Measurements from ENCODE around the gene CLEC4G.
A peak's percentile ranks its signal among the peaks of the same experiment; 100 is the strongest.

The CLEC4G gene

GRCh38 chr19:7762719-7763293 is 30.9 kb upstream of the CLEC4G start, which contains the start of gene CLEC4M:
TSS of gene CLEC4M (plus strand) at chr19:7763243. CDS start at chr19:7763267, 24 bp downstream.
- no peak for DNase-seq (ENCODE audit: low read depth in 2 of 2)
- TF ChIP-seq CTCF (IDR thresholded peaks at IDR 0.05; ENCODE audit: low read depth, low read length), result no peak
- no peak within 1 kb of the TSS for H3K4me3 ChIP-seq (replicated peaks in 1 of 2; ENCODE audit: low read depth in 2 of 2, low read length in 2 of 2)

GRCh38 chr19:7759156-7759555 is 27.2 kb upstream of the CLEC4G start:
- no peak for DNase-seq (ENCODE audit: low read depth in 2 of 2)
- TF ChIP-seq CTCF (IDR thresholded peaks at IDR 0.05; ENCODE audit: low read depth, low read length), result no peak
- H3K4me3 ChIP-seq (replicated peaks in 1 of 2; ENCODE audit: low read depth in 2 of 2, low read length in 2 of 2), result no peak overlapping the region

- TF ChIP-seq CTCF (IDR thresholded peaks at IDR 0.05; ENCODE audit: low read depth, low read length), result no peak
- no peak overlapping the region for H3K4me3 ChIP-seq (replicated peaks in 1 of 2; ENCODE audit: low read depth in 2 of 2, low read length in 2 of 2)
- no peak for DNase-seq (ENCODE audit: low read depth in 2 of 2)
Measured at GRCh38 chr19:7757358-7757757, 25.4 kb upstream of the CLEC4G start.

GRCh38 chr19:7756258-7756657 is 24.3 kb upstream of the CLEC4G start:
- no peak for DNase-seq (ENCODE audit: low read depth in 2 of 2)
- no peak for TF ChIP-seq CTCF (IDR thresholded peaks at IDR 0.05; ENCODE audit: low read depth, low read length)
- H3K4me3 ChIP-seq (replicated peaks in 1 of 2; ENCODE audit: low read depth in 2 of 2, low read length in 2 of 2), result no peak overlapping the region

- H3K4me3 ChIP-seq (replicated peaks in 1 of 2; ENCODE audit: low read depth in 2 of 2, low read length in 2 of 2), result no peak overlapping the region
- no peak for TF ChIP-seq CTCF (IDR thresholded peaks at IDR 0.05; ENCODE audit: low read depth, low read length)
- DNase-seq (ENCODE audit: low read depth in 2 of 2), result peak in 1 of 2 donors; percentile 65
Measured at GRCh38 chr19:7751157-7751783, 19.4 kb upstream of the CLEC4G start.

GRCh38 chr19:7748756-7749155 is 16.8 kb upstream of the CLEC4G start:
- H3K4me3 ChIP-seq (replicated peaks in 1 of 2; ENCODE audit: low read depth in 2 of 2, low read length in 2 of 2), result no peak overlapping the region
- TF ChIP-seq CTCF (IDR thresholded peaks at IDR 0.05; ENCODE audit: low read depth, low read length), result no peak
- peak; percentile 19 to 38 for DNase-seq (ENCODE audit: low read depth in 2 of 2)

All from cardiac fibroblast (primary cell).